K562 (cell line): ENCODE data around the gene BTRC. TPM values are rescaled to one million over a fixed set of nuclear protein-coding genes. Genes with fewer than 3 reads are reported as not detected.

Source experiments
- AFF4 ChIP-seq: sonication (generic); formaldehyde crosslinking; IDR thresholded peaks from 2 replicates; pipeline ENCODE4 v1.8.0; 2023; ENCODE audit warnings: mild to moderate bottlenecking, missing genetic modification reagents
- ARID1B ChIP-seq: fragments of 450-650 bp; IDR thresholded peaks from 2 replicates; pipeline ENCODE4 v1.6.1; 2016; ENCODE audit warnings: antibody characterized with exemption, mild to moderate bottlenecking, inconsistent platforms
- ARID2 ChIP-seq: fragments of 450-650 bp; IDR thresholded peaks from 2 replicates; pipeline ENCODE4 v1.6.1; 2017; ENCODE audit warnings: antibody characterized with exemption, mild to moderate bottlenecking
- ARID3B ChIP-seq: fragments of 250-450 bp; sonication (Bioruptor Pico); IDR thresholded peaks from 2 replicates; pipeline ENCODE4 v1.4.0; 2020; ENCODE audit warnings: borderline replicate concordance
- ATF1 ChIP-seq, 2 experiments: fragments of 450-650 bp in 1 of 2; IDR thresholded peaks; 2 replicates each; pipeline ENCODE4 v1.6.1; 2016; ENCODE audit warnings: missing compliant biosample characterization in 1 of 2, missing genetic modification characterization in 1 of 2
- ATF7 ChIP-seq: fragments of 450-650 bp; IDR thresholded peaks from 2 replicates; pipeline ENCODE4 v1.7.1; 2014; ENCODE audit warnings: mild to moderate bottlenecking, moderate library complexity
- EP300 ChIP-seq: IDR thresholded peaks from 2 replicates; pipeline ENCODE4 v1.6.1; 2012; ENCODE audit warnings: low read length, improper control_type of control experiment
- FOSL1 ChIP-seq: fragments of 200-800 bp; sonication (Bioruptor generic); conservative IDR thresholded peaks from 2 replicates; pipeline ENCODE4 v1.6.1; 2016; ENCODE audit warnings: missing genetic modification characterization, missing compliant biosample characterization
- KHSRP ChIP-seq: fragments of 450-650 bp; IDR thresholded peaks from 2 replicates; pipeline ENCODE4 v1.6.1; 2017
- MAFF ChIP-seq: IDR thresholded peaks from 2 replicates; pipeline ENCODE4 v1.6.1; 2012; ENCODE audit warnings: low read length, improper control_type of control experiment
- MITF ChIP-seq: IDR thresholded peaks from 2 replicates; pipeline ENCODE4 v1.6.1; 2014; ENCODE audit warnings: antibody characterized with exemption
- NELFE ChIP-seq: IDR thresholded peaks from 2 replicates; pipeline ENCODE4 v1.6.1; 2011; ENCODE audit warnings: mild to moderate bottlenecking; ENCODE audit not compliant: insufficient read depth, insufficient read length
- NEUROD1 ChIP-seq: fragments of 150-350 bp; IDR thresholded peaks from 2 replicates; pipeline ENCODE4 v1.6.1; 2014; ENCODE audit warnings: borderline replicate concordance, low read length, low read depth; ENCODE audit not compliant: partially characterized antibody
- NR2C1 ChIP-seq, 2 experiments: fragments of 450-650 bp; IDR thresholded peaks; 2 replicates each; pipeline ENCODE4 v1.6.1; 2017; ENCODE audit warnings: mild to moderate bottlenecking in 2 of 2, antibody characterized with exemption in 1 of 2, inconsistent platforms in 1 of 2, missing compliant biosample characterization in 1 of 2, missing genetic modification characterization in 1 of 2
- RAD21 ChIP-seq, 2 experiments: fragments of 250-450 bp in 1 of 2; fragments of 450-650 bp in 1 of 2; sonication (Bioruptor Pico) in 1 of 2; formaldehyde crosslinking in 1 of 2; IDR thresholded peaks in 1 of 2; conservative IDR thresholded peaks in 1 of 2; 2 replicates each; pipeline versions ENCODE4 v1.4.0 to v1.8.0; 2020 to 2022; ENCODE audit warnings: mild to moderate bottlenecking in 2 of 2, moderate library complexity in 1 of 2
- SMARCA4 ChIP-seq: fragments of 450-650 bp; IDR thresholded peaks from 2 replicates; pipeline ENCODE4 v1.6.1; 2016
- SUPT5H ChIP-seq: fragments of 450-650 bp; IDR thresholded peaks from 2 replicates; pipeline ENCODE4 v1.6.1; 2016
- TCF3 ChIP-seq: sonication (generic); formaldehyde crosslinking; IDR thresholded peaks from 2 replicates; pipeline ENCODE4 v1.4.0; 2020; ENCODE audit warnings: mild to moderate bottlenecking, missing genetic modification reagents
- TCFL5 ChIP-seq: fragments of 250-450 bp; sonication (Bioruptor Pico); conservative IDR thresholded peaks from 2 replicates; pipeline ENCODE4 v1.6.1; 2021; ENCODE audit warnings: mild to moderate bottlenecking, moderate library complexity, matching md5 sums
- ZNF316 ChIP-seq: fragments of 450-650 bp; IDR thresholded peaks from 2 replicates; pipeline ENCODE4 v1.6.1; 2016
- polyA plus RNA-seq, 8 experiments: library from polyadenylated mRNA; depleted of rRNA in 4 of 8; stranded (reverse) in 5 of 8; unstranded in 3 of 8; fragments of >200 nt; fragmentation: Nextera tagmentation in 2 of 8; fragmentation: Illumina TruSeq in 1 of 8; extraction: Ambion mirVana in 2 of 8; extraction: Trizol in 1 of 8; gene quantifications; 2 replicates each; pipeline versions ENCODE4 v1.2.1 to v1.2.3, GENCODE V29; 2011 to 2014; ENCODE audit warnings: inconsistent platforms in 1 of 8, missing spikeins in 1 of 8
- total RNA-seq, 7 experiments: library from RNA; depleted of rRNA in 6 of 7; stranded (reverse); fragments of >200 nt in 6 of 7; fragmentation: Illumina TruSeq in 2 of 7; extraction: Trizol in 2 of 7; gene quantifications; 2 replicates each; pipeline versions ENCODE4 v1.2.1 to v1.2.3, GENCODE V29; 2011 to 2021; ENCODE audit warnings: low replicate concordance in 1 of 7

Gene BTRC
- total and polyA plus RNA-seq, 9 of the 15 experiments (the other 6 are each of a cell fraction or from before 2014, with no cell fraction given), result 1.6 to 15.4 (median 7.0) TPM

GRCh38 chr10:101441541-101442455, 87.8 kb downstream of the BTRC start (continued):
- TF ChIP-seq RAD21 (CRISPR knock-in tag; conservative IDR thresholded peaks at IDR 0.05 in 1 of 2, IDR thresholded peaks at IDR 0.05 in 1 of 2) (peak; percentile 80 to 88), NELFE (no peak), ATF7 (peak; percentile 44), MITF (no peak), SMARCA4 (peak; percentile 22; the same call in 1 of the 2 replicates), NR2C1 (IDR thresholded peaks at IDR 0.05) (peak; percentile 37; the same call in 1 of the 2 replicates), NR2C1 (tag; IDR thresholded peaks at IDR 0.05) (no peak), AFF4 (CRISPR knock-in tag) (no peak), FOSL1 (0 out of 2 replicates have a peak, but pooled peaks have one; percentile 11), NEUROD1 (peak; percentile 75), KHSRP (no peak), MAFF (peak; percentile 36; the same call in 1 of the 2 replicates), ZNF316 (peak; percentile 66), ARID3B (no peak), SUPT5H (no peak), ATF1 (CRISPR knock-in tag; IDR thresholded peaks at IDR 0.05) (no peak), ATF1 (tag; IDR thresholded peaks at IDR 0.05) (peak; percentile 68), ARID2 (peak; percentile 64; the same call in 1 of the 2 replicates), TCF3 (0 out of 2 replicates have a peak, but pooled peaks have one; percentile 18), TCFL5 (CRISPR knock-in tag) (no peak), ARID1B (peak; percentile 33; the same call in 1 of the 2 replicates), EP300 (peak; percentile 40)
